Thyroid gland (tissue), 4 donors: ENCODE results near the gene ZNF346. TPM values are rescaled to one million over a fixed set of nuclear protein-coding genes. Genes with fewer than 3 reads are reported as not detected.

ENCODE experiments used
- DNase-seq, 2 donors: peaks; one replicate each; pipeline ENCODE4 v3.0.0-alpha.2; 2019
- H3K27ac ChIP-seq, 3 donors: fragments of 200-600 bp; sonication (generic); 1 replicate in 2 of 3; 2 replicates in 1 of 3; pipeline ENCODE4 v1.5.1; 2016 to 2019; ENCODE audit warnings: mild to moderate bottlenecking in 1 of 3, moderate library complexity in 1 of 3
- H3K27me3 ChIP-seq: fragments of 200-600 bp; sonication (generic); one replicate; pipeline ENCODE4 v1.5.1; 2019
- H3K36me3 ChIP-seq, 2 donors: fragments of 200-600 bp; sonication (generic); one replicate each; pipeline ENCODE4 v1.5.1; 2016 to 2019
- H3K4me1 ChIP-seq, 2 donors: fragments of 200-600 bp; sonication (generic); one replicate each; pipeline ENCODE4 v1.5.1; 2017 to 2019
- H3K4me3 ChIP-seq, 3 donors: fragments of 200-600 bp; sonication (generic); replicated peaks in 1 of 3; 1 replicate in 2 of 3; 2 replicates in 1 of 3; pipeline ENCODE4 v1.5.1; 2016; ENCODE audit warnings: mild to moderate bottlenecking in 1 of 3
- H3K9me3 ChIP-seq: fragments of 200-600 bp; sonication (generic); one replicate; pipeline ENCODE4 v1.5.1; 2017
- POLR2A ChIP-seq, 2 donors: fragments of 450-650 bp; IDR thresholded peaks; one replicate each; pipeline ENCODE4 v1.6.1; 2017; ENCODE audit warnings: antibody characterized with exemption in 2 of 2, mild to moderate bottlenecking in 2 of 2, moderate library complexity in 1 of 2
- WGBS, 2 donors: methylation state at CpG; one replicate each; pipeline ENCODE4 v1.1.5; 2017; 5-methylcytosine and 5-hydroxymethylcytosine counted together
- intact Hi-C: fragments of 100-400 bp; cut with DNase I; formaldehyde crosslinking; loops from one replicate; pipeline ENCODE4 v1.15.1; 2023
- total RNA-seq, 4 donors: library from RNA; depleted of rRNA; stranded (reverse); fragments of >200 nt; gene quantifications; one replicate each; pipeline ENCODE4 v1.2.3, GENCODE V29; 2016
- TF ChIP-seq, protein P1 (sequence below), 6 experiments: fragments of 200-600 bp in 3 of 6; fragments of 450-650 bp in 3 of 6; sonication (generic) in 3 of 6; IDR thresholded peaks; one replicate each; pipeline ENCODE4 v1.5.1; 2016 to 2019; ENCODE audit warnings: antibody characterized with exemption in 6 of 6, mild to moderate bottlenecking in 2 of 6, inconsistent platforms in 1 of 6, moderate library complexity in 1 of 6

ZNF346 gene
- total RNA-seq, 4 donors from 2014 or later = 23.6 to 34.8 (median 26.2) TPM

DNA sequence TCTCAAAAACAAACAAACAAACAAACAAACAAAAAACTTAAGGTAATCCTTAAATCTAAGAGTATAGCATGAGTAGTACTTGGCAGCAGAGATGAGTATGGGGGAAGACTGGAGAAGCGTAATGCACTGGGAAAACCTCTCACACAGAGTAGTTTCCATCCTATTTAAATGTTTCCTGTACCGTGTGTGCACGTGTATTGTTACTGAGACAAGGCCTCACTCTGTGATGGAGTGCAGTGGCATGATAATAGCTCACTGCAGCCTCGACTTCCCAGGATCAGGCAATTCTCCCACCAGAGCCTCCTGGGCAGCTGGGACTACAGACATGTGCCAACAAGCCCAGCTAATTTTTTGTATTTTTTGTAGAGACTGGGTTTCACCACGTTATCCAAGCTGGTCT, 18.8 kb upstream of the ZNF346 start:
- no peak for DNase-seq
- Histone ChIP-seq H3K9me3 (no peaks in the 10 kb centered on the region), H3K27ac (no peak overlapping the region), H3K4me3 (no peak overlapping the region), H3K36me3 (no peaks in the 10 kb centered on the region), H3K27me3 (no peaks in the 10 kb centered on the region), H3K4me1 (peaks cover 15% of the 10 kb centered on the region in 2 donors)
- intact Hi-C loops = no loop called here
- TF ChIP-seq, protein P1, sequence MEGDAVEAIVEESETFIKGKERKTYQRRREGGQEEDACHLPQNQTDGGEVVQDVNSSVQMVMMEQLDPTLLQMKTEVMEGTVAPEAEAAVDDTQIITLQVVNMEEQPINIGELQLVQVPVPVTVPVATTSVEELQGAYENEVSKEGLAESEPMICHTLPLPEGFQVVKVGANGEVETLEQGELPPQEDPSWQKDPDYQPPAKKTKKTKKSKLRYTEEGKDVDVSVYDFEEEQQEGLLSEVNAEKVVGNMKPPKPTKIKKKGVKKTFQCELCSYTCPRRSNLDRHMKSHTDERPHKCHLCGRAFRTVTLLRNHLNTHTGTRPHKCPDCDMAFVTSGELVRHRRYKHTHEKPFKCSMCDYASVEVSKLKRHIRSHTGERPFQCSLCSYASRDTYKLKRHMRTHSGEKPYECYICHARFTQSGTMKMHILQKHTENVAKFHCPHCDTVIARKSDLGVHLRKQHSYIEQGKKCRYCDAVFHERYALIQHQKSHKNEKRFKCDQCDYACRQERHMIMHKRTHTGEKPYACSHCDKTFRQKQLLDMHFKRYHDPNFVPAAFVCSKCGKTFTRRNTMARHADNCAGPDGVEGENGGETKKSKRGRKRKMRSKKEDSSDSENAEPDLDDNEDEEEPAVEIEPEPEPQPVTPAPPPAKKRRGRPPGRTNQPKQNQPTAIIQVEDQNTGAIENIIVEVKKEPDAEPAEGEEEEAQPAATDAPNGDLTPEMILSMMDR (IDR thresholded peaks at IDR 0.05) = no peak
- WGBS, 2 donors = 68 to 84% methylated on average over 5 of the region's 5 CpGs

DNA sequence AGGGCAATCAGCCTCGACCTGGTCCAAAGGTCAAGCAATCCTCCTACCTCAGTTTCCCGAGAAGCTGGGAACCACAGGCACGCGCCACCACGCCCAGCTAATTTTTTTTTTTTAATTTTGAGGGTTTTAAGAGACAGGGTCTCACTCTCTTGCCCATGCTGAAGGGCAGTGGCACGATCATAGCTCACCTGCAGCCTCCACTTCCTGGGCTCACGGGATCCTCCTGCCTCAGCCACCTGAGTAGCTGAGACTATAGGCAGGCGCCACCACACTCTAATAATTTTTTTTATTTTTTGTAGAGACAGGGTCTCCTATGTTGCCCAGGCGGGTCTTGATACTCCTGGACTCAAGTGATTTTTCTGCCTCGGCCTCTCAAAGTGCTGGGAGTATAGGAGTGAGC, 17.5 kb upstream of the ZNF346 start:
- no peaks in the 10 kb centered on the region for H3K27me3 ChIP-seq
- H3K4me3 ChIP-seq = no peak overlapping the region
- no peak for DNase-seq
- no peaks in the 10 kb centered on the region for H3K36me3 ChIP-seq
- H3K9me3 ChIP-seq = no peaks in the 10 kb centered on the region
- WGBS, 2 donors = 95% methylated on average over 10 of the region's 10 CpGs
- peaks cover 15% of the 10 kb centered on the region in 2 donors for H3K4me1 ChIP-seq
- intact Hi-C loops = no loop called here
- no peak overlapping the region for H3K27ac ChIP-seq
- TF ChIP-seq POLR2A (IDR thresholded peaks at IDR 0.05) = no peak
- TF ChIP-seq, protein P1 (IDR thresholded peaks at IDR 0.05) = no peak

DNA sequence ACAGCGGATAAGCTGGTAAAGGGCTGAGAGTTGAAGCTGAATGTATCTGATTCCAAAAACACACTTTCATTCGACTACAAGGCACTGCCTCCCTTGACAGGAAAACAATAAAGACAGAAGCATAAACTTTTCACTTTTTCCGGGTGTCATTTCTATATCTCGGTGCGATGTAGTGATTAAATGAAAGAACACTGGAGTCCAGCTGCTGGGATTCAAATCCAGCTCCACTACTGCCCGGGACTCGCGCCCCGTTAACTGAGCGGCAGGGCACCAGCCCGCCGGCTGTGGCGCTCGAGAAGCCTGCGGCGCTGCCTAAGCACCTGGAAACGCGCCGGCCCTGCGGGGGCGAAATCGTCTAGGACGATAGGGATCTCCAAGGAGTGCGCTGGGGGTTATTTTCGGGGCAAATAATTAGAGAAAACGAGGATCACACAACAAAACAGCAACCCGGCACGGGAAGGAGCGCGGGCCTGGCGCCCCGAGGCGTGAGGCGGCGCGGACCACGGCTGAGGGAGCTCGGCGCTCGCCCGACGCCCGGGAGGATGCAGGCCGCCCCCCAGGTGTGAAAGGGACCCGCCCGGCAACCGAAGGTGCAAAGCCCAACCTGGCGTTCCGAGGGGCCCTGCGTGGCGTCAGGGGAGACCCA, 16.8 kb upstream of the ZNF346 start:
- TF ChIP-seq, protein P1 (IDR thresholded peaks at IDR 0.05) = peak; percentile 37 to 71 (median 47)
- no peak for TF ChIP-seq POLR2A (IDR thresholded peaks at IDR 0.05)
- H3K9me3 ChIP-seq = no peaks in the 10 kb centered on the region
- H3K4me1 ChIP-seq = peaks cover 15% of the 10 kb centered on the region in 2 donors
- DNase-seq = peak; percentile 79 to 83
- H3K36me3 ChIP-seq = no peaks in the 10 kb centered on the region
- peak overlapping the region; percentile 87 to 97 (median 91) for H3K4me3 ChIP-seq
- 1% methylated on average over 31 to 48 of the region's 51 CpGs for WGBS, 2 donors
- intact Hi-C loops = no loop called here
- peak overlapping the region; percentile 94 to 97 (median 94) for H3K27ac ChIP-seq
- H3K27me3 ChIP-seq = no peaks in the 10 kb centered on the region

DNA sequence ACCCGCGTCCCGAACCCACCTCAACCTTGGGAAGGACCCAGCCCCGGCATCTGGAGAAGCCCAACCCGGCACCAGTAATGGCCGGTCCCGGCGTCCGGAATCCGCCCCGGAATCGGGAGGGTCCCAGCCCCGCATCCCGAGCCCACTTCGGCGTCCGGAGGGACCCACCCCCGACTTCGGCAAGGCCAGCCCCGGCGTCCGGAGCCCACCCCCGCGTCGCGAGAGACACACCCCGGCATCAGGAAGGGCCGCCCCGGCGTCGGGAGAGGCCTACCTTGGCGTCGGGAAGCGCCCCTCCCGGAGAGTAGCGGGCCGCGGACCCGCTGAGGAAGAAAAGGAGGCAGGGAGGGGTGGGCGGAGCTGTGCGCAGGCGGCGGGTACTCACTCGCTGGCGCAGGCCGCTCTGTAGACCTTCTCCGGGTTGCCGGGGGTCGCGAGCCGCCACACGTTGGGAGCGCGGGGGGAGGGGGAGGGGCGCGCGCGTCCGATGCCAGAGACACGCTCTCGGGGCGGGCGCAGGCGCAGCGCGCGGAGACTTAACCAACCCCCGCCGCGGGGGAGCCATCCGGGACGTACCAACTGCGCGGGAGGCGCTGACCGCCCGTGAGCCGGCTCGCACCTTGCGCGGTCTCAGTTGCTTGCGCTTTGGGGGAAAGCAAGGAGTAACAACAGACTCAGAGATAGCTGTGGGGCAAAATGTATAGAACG, 16.1 kb upstream of the ZNF346 start, which contains the start of gene UIMC1:
Gene UIMC1, minus strand, starts transcription at position 515 of the 708 bp plus-strand sequence. CDS start 24,164 bp downstream, outside the sequence.
- H3K4me3 ChIP-seq = peak within 1 kb of the TSS; percentile 87 to 97 (median 91)
- 0 to 1% methylated on average over 16 to 35 of the region's 83 CpGs for WGBS, 2 donors
- H3K9me3 ChIP-seq = no peaks in the 10 kb centered on the region
- TF ChIP-seq, protein P1 (IDR thresholded peaks at IDR 0.05) = peak in 1 of 6 experiments; percentile 18
- peak in 1 of 2 donors; percentile 54 for TF ChIP-seq POLR2A (IDR thresholded peaks at IDR 0.05)
- H3K27ac ChIP-seq = peak within 1 kb of the TSS; percentile 94 to 97 (median 94)
- peaks cover 15% of the 10 kb centered on the region in 2 donors for H3K4me1 ChIP-seq
- H3K36me3 ChIP-seq = no peaks in the 10 kb centered on the region
- DNase-seq = peak; percentile 92 to 93
- intact Hi-C loops = no loop called here
- H3K27me3 ChIP-seq = no peaks in the 10 kb centered on the region

DNA sequence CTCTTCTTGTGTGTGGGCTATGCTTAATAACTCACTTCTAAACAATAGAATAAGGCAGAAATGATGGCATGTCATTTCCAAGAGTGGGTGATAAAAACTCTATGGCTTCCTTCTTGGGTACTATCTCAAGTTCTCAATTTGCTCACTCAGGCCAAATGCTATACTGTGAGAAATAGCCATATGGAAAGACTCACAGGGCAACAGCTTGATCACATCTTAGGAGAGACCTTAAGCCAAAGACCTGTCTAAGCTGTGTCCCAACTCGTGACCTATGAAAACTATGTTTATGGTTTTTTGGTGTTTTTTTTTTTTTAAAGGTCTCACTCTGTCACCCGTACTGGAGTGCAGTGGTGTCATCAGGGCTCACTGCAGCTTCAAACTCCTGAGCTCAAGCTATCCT, 13.8 kb upstream of the ZNF346 start:
- H3K9me3 ChIP-seq = no peaks in the 10 kb centered on the region
- no peaks in the 10 kb centered on the region for H3K36me3 ChIP-seq
- TF ChIP-seq, protein P1 (IDR thresholded peaks at IDR 0.05) = no peak
- TF ChIP-seq POLR2A (IDR thresholded peaks at IDR 0.05) = no peak
- H3K27me3 ChIP-seq = no peaks in the 10 kb centered on the region
- H3K27ac ChIP-seq = no peak overlapping the region
- no peak for DNase-seq
- peaks cover 15% of the 10 kb centered on the region in 2 donors for H3K4me1 ChIP-seq
- whole genome bisulfite sequencing, 2 donors = 90% methylated on average over 2 of the region's 2 CpGs
- intact Hi-C loops = no loop called here
- no peak overlapping the region for H3K4me3 ChIP-seq
